GM10847 (cell line): ENCODE measurements around the gene CACNA1B.

ENCODE experiments used
- POLR2A ChIP-seq: IDR thresholded peaks from 2 replicates; pipeline ENCODE4 v1.6.1; 2011; ENCODE audit not compliant: insufficient read length; ENCODE audit errors: extremely low read depth

Gene CACNA1B

GRCh38 chr9:138066049-138066448, 188.5 kb downstream of the CACNA1B start:
- no peak for TF ChIP-seq POLR2A

GRCh38 chr9:138067613-138068367, 190.2 kb downstream of the CACNA1B start:
- no peak for TF ChIP-seq POLR2A

GRCh38 chr9:138068601-138069035, 191.0 kb downstream of the CACNA1B start:
- no peak for TF ChIP-seq POLR2A

- no peak for TF ChIP-seq POLR2A
Measured at GRCh38 chr9:138069731-138070456, 192.3 kb downstream of the CACNA1B start.

GRCh38 chr9:138070815-138071214, 193.2 kb downstream of the CACNA1B start:
- TF ChIP-seq POLR2A, result no peak

- TF ChIP-seq POLR2A, result no peak
Measured at GRCh38 chr9:138071292-138071691, 193.7 kb downstream of the CACNA1B start.

- no peak for TF ChIP-seq POLR2A
Measured at GRCh38 chr9:138071731-138072130, 194.1 kb downstream of the CACNA1B start.

GRCh38 chr9:138072161-138072842, 194.7 kb downstream of the CACNA1B start:
- TF ChIP-seq POLR2A, result no peak

- TF ChIP-seq POLR2A, result no peak
Measured at GRCh38 chr9:138072897-138073296, 195.3 kb downstream of the CACNA1B start.

- TF ChIP-seq POLR2A, result no peak
Measured at GRCh38 chr9:138073408-138073807, 195.8 kb downstream of the CACNA1B start.

GRCh38 chr9:138073808-138074207, 196.2 kb downstream of the CACNA1B start:
- TF ChIP-seq POLR2A, result no peak

GRCh38 chr9:138074516-138074915, 196.9 kb downstream of the CACNA1B start:
- TF ChIP-seq POLR2A, result no peak

GRCh38 chr9:138075496-138075895, 197.9 kb downstream of the CACNA1B start:
- no peak for TF ChIP-seq POLR2A

- TF ChIP-seq POLR2A, result no peak
Measured at GRCh38 chr9:138075961-138076649, 198.5 kb downstream of the CACNA1B start.

- TF ChIP-seq POLR2A, result no peak
Measured at GRCh38 chr9:138076650-138077009, 199.0 kb downstream of the CACNA1B start.

GRCh38 chr9:138077126-138077525, 199.5 kb downstream of the CACNA1B start:
- TF ChIP-seq POLR2A, result no peak
